Measurements from ENCODE around the gene HSPB9. TPM values are rescaled to one million over a fixed set of nuclear protein-coding genes. Genes with fewer than 3 reads are reported as not detected.

Gene HSPB9
- total and polyA plus RNA-seq, 9 of the 15 experiments (the other 6 are each of a cell fraction or from before 2014, with no cell fraction given): 0.04 to 0.16 (median 0.08) TPM; not detected in 3

DNA sequence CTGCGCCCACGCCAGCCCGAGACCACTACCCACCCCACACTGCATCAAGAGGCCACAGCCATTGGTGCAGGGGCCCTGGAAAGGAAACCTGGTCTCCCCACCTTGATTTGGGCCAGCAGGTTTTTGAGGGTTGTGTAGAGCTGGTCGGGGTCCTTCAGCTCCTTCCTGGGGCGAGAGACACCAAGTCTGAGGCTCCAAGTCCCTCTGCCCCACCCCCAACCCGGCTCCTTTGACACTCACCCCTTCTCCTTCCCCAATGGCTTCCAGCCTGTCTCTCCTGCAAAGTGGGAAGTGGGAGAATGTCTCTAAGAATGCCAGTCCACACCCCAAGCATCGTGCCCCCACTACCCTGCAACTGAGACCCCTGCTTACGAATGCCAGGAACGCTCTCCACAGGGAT is 8.5 kb upstream of the HSPB9 start:
- WGBS (ENCODE audit: insufficient coverage, low coverage, missing lambda C conversion rate): 78% methylated on average over 7 of the region's 9 CpGs
- no peaks in the 10 kb centered on the region for H3K27me3 ChIP-seq (ENCODE audit: control insufficient read depth in 2 of 2, insufficient read depth in 2 of 2, low read length in 2 of 2)
- no peak overlapping the region for H2AFZ ChIP-seq (ENCODE audit: low read depth, low read length)
- ChIA-PET POLR2A (interaction anchor here (0.6 to 1.9 kb wide), 8 partner anchors 14 to 153 kb away, joined by 3 to 7 read pairs (median 4); partner anchors contain the start of gene CNP), CTCF (ENCODE audit: low intra/inter-chr PET ratio) (interaction anchor here (1.6 kb wide), 1 partner anchor 151 kb away, joined by 12 read pairs; no protein-coding TSS in a partner anchor)
- H3K79me2 ChIP-seq (ENCODE audit: control insufficient read depth, insufficient read depth, low read length): no peaks in the 10 kb centered on the region
- BruUV-seq (replicated peaks): no TSS peak
- H3K4me3 ChIP-seq: no peak overlapping the region
- intact Hi-C loops (cut with micrococcal nuclease) (no loop called here), in situ Hi-C loops (cut with MboI) (loop anchor here (5.0 to 25.0 kb wide), 3 partner anchors 87 to 377 kb away; partner anchors contain the start of gene HAP1)
- H3K27ac ChIP-seq (ENCODE audit: extremely low read depth, low read depth, low read length): no peak overlapping the region
- no peak for ATAC-seq
- DNase-seq (ENCODE audit: extremely low read depth in 1 of 4, low spot score in 3 of 4): no peak
- H3K9me3 ChIP-seq (replicated peaks; ENCODE audit: control insufficient read depth, insufficient read depth, low read depth, low read length): no peaks in the 10 kb centered on the region
- no peaks in the 10 kb centered on the region for H3K9me1 ChIP-seq (ENCODE audit: control insufficient read depth, insufficient read depth, low read length)
- peaks cover 5 to 46% of the 10 kb centered on the region in 2 experiments; a peak in 3 of 5 replicates for H3K4me1 ChIP-seq (replicated peaks in 1 of 2; ENCODE audit: control insufficient read depth in 2 of 2, insufficient read depth in 2 of 2, low read length in 2 of 2)
- no peaks in the 10 kb centered on the region for H4K20me1 ChIP-seq (replicated peaks; ENCODE audit: control insufficient read depth, insufficient read depth, low read length)
- FAIRE-seq: no peak
- H3K9ac ChIP-seq (ENCODE audit: insufficient read depth in 1 of 2, low read depth in 2 of 2, low read length in 2 of 2): 0 out of 4 replicates have a peak overlapping the region, but pooled peaks of 1 of the 2 experiments have one; percentile 39
- H3K36me3 ChIP-seq (ENCODE audit: control insufficient read depth, insufficient read depth, low read length): peaks cover 55% of the 10 kb centered on the region; the same call in 2 of the 3 replicates
- no peak overlapping the region for H3K4me2 ChIP-seq (ENCODE audit: insufficient read depth, low read length)
- TF ChIP-seq NR2F6 (CRISPR knock-in tag; IDR thresholded peaks at IDR 0.05) (no peak), ZNF175 (CRISPR knock-in tag; IDR thresholded peaks at IDR 0.05; ENCODE audit: low read depth) (no peak), NFXL1 (CRISPR knock-in tag; IDR thresholded peaks at IDR 0.05) (no peak), CBFA2T2 (conservative IDR thresholded peaks at IDR 0.05) (no peak), CEBPG (CRISPR knock-in tag; IDR thresholded peaks at IDR 0.05) (no peak), CEBPG (tag; conservative IDR thresholded peaks at IDR 0.05 in 1 of 2, IDR thresholded peaks at IDR 0.05 in 1 of 2) (no peak), NCOR1 (IDR thresholded peaks at IDR 0.05) (no peak), PTBP1 (IDR thresholded peaks at IDR 0.05; ENCODE audit: low read depth, low read length) (no peak), TAF9B (IDR thresholded peaks at IDR 0.05; ENCODE audit: partially characterized antibody) (no peak), SMARCA4 (IDR thresholded peaks at IDR 0.05) (no peak), BMI1 (IDR thresholded peaks at IDR 0.05; ENCODE audit: low read length) (no peak), SIX5 (IDR thresholded peaks at IDR 0.05; ENCODE audit: borderline replicate concordance in 1 of 2, insufficient read depth in 1 of 2, low read depth in 1 of 2, low read length in 2 of 2) (no peak), ZNF274 (IDR thresholded peaks at IDR 0.05; ENCODE audit: borderline replicate concordance, low read depth, low read length) (no peak)
- TF ChIP-seq, protein P1, sequence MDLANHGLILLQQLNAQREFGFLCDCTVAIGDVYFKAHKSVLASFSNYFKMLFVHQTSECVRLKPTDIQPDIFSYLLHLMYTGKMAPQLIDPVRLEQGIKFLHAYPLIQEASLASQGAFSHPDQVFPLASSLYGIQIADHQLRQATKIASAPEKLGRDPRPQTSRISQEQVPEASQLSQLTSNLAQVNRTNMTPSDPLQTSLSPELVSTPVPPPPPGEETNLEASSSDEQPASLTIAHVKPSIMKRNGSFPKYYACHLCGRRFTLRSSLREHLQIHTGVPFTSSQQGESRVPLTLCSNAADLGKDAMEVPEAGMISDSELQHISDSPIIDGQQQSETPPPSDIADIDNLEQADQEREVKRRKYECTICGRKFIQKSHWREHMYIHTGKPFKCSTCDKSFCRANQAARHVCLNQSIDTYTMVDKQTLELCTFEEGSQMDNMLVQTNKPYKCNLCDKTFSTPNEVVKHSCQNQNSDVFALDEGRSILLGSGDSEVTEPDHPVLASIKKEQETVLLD (IDR thresholded peaks at IDR 0.05): no peak
- TF ChIP-seq, protein P2, sequence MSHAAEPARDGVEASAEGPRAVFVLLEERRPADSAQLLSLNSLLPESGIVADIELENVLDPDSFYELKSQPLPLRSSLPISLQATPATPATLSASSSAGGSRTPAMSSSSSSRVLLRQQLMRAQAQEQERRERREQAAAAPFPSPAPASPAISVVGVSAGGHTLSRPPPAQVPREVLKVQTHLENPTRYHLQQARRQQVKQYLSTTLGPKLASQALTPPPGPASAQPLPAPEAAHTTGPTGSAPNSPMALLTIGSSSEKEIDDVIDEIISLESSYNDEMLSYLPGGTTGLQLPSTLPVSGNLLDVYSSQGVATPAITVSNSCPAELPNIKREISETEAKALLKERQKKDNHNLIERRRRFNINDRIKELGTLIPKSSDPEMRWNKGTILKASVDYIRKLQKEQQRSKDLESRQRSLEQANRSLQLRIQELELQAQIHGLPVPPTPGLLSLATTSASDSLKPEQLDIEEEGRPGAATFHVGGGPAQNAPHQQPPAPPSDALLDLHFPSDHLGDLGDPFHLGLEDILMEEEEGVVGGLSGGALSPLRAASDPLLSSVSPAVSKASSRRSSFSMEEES (CRISPR knock-in tag; IDR thresholded peaks at IDR 0.05): no peak
- TF ChIP-seq, protein P3, sequence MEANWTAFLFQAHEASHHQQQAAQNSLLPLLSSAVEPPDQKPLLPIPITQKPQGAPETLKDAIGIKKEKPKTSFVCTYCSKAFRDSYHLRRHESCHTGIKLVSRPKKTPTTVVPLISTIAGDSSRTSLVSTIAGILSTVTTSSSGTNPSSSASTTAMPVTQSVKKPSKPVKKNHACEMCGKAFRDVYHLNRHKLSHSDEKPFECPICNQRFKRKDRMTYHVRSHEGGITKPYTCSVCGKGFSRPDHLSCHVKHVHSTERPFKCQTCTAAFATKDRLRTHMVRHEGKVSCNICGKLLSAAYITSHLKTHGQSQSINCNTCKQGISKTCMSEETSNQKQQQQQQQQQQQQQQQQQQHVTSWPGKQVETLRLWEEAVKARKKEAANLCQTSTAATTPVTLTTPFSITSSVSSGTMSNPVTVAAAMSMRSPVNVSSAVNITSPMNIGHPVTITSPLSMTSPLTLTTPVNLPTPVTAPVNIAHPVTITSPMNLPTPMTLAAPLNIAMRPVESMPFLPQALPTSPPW (CRISPR knock-in tag; IDR thresholded peaks at IDR 0.05): no peak
- TF ChIP-seq, protein P4, sequence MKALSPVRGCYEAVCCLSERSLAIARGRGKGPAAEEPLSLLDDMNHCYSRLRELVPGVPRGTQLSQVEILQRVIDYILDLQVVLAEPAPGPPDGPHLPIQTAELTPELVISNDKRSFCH (CRISPR knock-in tag; IDR thresholded peaks at IDR 0.05): no peak
- TF ChIP-seq, protein P4 (tag; IDR thresholded peaks at IDR 0.05): no peak
